Transverse colon (tissue), 4 donors: Measurements from ENCODE around the gene HBG2. TPM values are rescaled to one million over a fixed set of nuclear protein-coding genes. Genes with fewer than 3 reads are reported as not detected.

Experiments
- DNase-seq: peaks from one replicate; pipeline ENCODE4 v3.0.0-alpha.2; 2019
- H3K27ac ChIP-seq, 4 donors: fragments of 200-600 bp; sonication (generic); 2 replicates each; pipeline ENCODE4 v1.5.1; 2016 to 2018; ENCODE audit warnings: inconsistent platforms in 4 of 4
- H3K27me3 ChIP-seq: fragments of 200-600 bp; sonication (generic); 2 replicates; pipeline ENCODE4 v1.5.1; 2017; ENCODE audit warnings: inconsistent platforms
- H3K36me3 ChIP-seq, 4 donors: fragments of 200-600 bp; sonication (generic); 2 replicates each; pipeline ENCODE4 v1.5.1; 2017 to 2019; ENCODE audit warnings: inconsistent platforms in 4 of 4
- H3K4me1 ChIP-seq, 4 donors: fragments of 200-600 bp; sonication (generic); 2 replicates each; pipeline ENCODE4 v1.5.1; 2017 to 2020; ENCODE audit warnings: inconsistent platforms in 4 of 4
- H3K4me3 ChIP-seq, 4 donors: fragments of 200-600 bp; sonication (generic); 1 replicate in 1 of 4; 2 replicates in 3 of 4; pipeline versions ENCODE4 v1.5.1 to v1.6.1; 2017 to 2019; ENCODE audit warnings: inconsistent platforms in 4 of 4
- H3K9me3 ChIP-seq, 2 donors: fragments of 200-600 bp; sonication (generic); 2 replicates each; pipeline ENCODE4 v1.5.1; 2017 to 2019; ENCODE audit warnings: inconsistent platforms in 2 of 2
- CTCF ChIP-seq, 5 experiments: fragments of 200-600 bp in 3 of 5; fragments of 450-650 bp in 2 of 5; sonication (generic) in 3 of 5; IDR thresholded peaks; 1 replicate in 2 of 5; 2 replicates in 3 of 5; pipeline ENCODE4 v1.5.1; 2016 to 2017; ENCODE audit warnings: antibody characterized with exemption in 5 of 5, inconsistent platforms in 3 of 5, mild to moderate bottlenecking in 2 of 5, moderate library complexity in 1 of 5
- EP300 ChIP-seq: sonication (generic); formaldehyde crosslinking; IDR thresholded peaks from one replicate; pipeline ENCODE4 v1.6.1; 2017; ENCODE audit warnings: antibody characterized with exemption, low read depth
- POLR2A ChIP-seq: fragments of 450-650 bp; IDR thresholded peaks from one replicate; pipeline ENCODE4 v1.6.1; 2016; ENCODE audit warnings: antibody characterized with exemption, mild to moderate bottlenecking, moderate library complexity
- POLR2AphosphoS5 ChIP-seq, 3 donors: sonication (generic); formaldehyde crosslinking; IDR thresholded peaks; one replicate each; pipeline ENCODE4 v1.6.1; 2016; ENCODE audit warnings: antibody characterized with exemption in 3 of 3
- WGBS, 2 donors: methylation state at CpG; one replicate each; pipeline ENCODE4 v1.1.5; 2018; ENCODE audit warnings: low coverage in 1 of 2; 5-methylcytosine and 5-hydroxymethylcytosine counted together
- in situ Hi-C, 4 donors: fragments of 200-750 bp; cut with MboI; loops; one replicate each; pipeline versions ENCODE4 v1.15.0 to v1.15.1; 2017; ENCODE audit warnings: low sequenced_read_pairs in 3 of 4, low pct_ligation_motif_present in 1 of 4, low pct_unique_long_range_greater_than_20kb in 1 of 4
- intact Hi-C: fragments of 100-400 bp; cut with DNase I; formaldehyde crosslinking; loops from one replicate; pipeline ENCODE4 v1.15.1; 2023; ENCODE audit warnings: low total_unique reads
- total RNA-seq, 4 donors: library from RNA; depleted of rRNA; stranded (reverse); fragments of >200 nt; gene quantifications; one replicate each; pipeline ENCODE4 v1.1.0, GENCODE V29; 2016

Gene HBG2
- total RNA-seq, 4 donors from 2014 or later = not detected

DNA sequence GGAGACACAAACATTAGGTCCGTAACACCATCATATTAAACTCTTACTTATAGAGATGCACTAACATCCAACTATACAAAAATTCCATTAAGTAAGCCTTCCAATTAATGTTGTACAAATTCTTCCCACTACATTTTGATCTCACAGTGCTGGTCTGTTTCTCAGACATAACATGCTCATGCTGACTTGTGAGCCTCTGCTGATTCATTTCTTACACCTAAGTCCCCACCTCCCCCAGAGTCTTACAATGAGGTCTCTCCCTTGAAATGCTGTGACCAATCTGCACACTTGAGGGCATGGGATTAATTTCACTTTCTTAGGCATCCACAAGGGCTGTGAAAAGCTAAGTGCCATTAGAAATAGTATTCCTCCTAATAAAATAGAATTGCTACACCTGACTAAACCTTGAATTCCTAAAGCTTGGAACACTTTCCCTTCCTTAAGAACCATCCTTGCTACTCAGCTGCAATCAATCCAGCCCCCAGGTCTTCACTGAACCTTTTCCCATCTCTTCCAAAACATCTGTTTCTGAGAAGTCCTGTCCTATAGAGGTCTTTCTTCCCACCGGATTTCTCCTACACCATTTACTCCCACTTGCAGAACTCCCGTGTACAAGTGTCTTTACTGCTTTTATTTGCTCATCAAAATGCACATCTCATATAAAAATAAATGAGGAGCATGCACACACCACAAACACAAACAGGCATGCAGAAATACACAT lies 6.9 kb downstream of the HBG2 start:
- Histone ChIP-seq H3K27me3 (no peaks in the 10 kb centered on the region), H3K27ac (no peak overlapping the region), H3K36me3 (no peaks in the 10 kb centered on the region), H3K4me3 (no peak overlapping the region), H3K9me3 (no peaks in the 10 kb centered on the region), H3K4me1 (no peaks in the 10 kb centered on the region)
- in situ Hi-C loops (no loop called here), intact Hi-C loops (no loop called here)
- no peak for TF ChIP-seq POLR2A
- 78 to 90% methylated on average over 3 of the region's 3 CpGs for WGBS, 2 donors
- no peak for DNase-seq

- TF ChIP-seq EP300 (no peak), CTCF (IDR thresholded peaks at IDR 0.05) (no peak), POLR2AphosphoS5 (IDR thresholded peaks at IDR 0.05) (no peak), POLR2A (no peak)
- Histone ChIP-seq H3K9me3 (no peaks in the 10 kb centered on the region), H3K4me3 (no peak overlapping the region), H3K27ac (no peak overlapping the region), H3K27me3 (no peaks in the 10 kb centered on the region), H3K4me1 (no peaks in the 10 kb centered on the region), H3K36me3 (no peaks in the 10 kb centered on the region)
- WGBS, 2 donors = 56 to 60% methylated on average over 6 of the region's 6 CpGs
- DNase-seq = no peak
- intact Hi-C loops = no loop called here
- in situ Hi-C loops = no loop called here
These were observed 7.7 kb downstream of the HBG2 start for GRCh38 chr11:5246772-5247471.

DNA sequence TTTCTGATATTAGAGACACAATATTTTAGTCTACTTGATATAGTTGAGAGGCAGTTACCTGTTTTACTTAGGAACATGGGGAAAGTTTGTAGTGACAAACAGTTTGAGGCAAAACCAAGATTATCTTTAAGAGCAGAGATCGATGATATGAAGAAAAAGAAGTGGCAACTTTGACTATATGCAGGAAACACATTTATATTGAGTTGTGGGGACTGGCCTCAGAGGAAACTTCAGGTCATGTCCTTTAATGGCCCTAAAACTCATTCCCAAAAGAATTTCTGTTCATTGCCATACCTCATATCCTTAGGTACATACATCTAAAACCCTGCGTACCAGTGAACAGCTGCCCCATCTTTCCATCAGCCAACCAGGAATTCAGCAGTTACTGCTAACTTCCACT lies 9.4 kb downstream of the HBG2 start:
- Histone ChIP-seq H3K4me3 (no peak overlapping the region), H3K4me1 (no peaks in the 10 kb centered on the region), H3K27ac (no peak overlapping the region), H3K9me3 (no peaks in the 10 kb centered on the region), H3K27me3 (no peaks in the 10 kb centered on the region), H3K36me3 (no peaks in the 10 kb centered on the region)
- intact Hi-C loops = no loop called here
- in situ Hi-C loops = no loop called here
- no peak for DNase-seq
- TF ChIP-seq CTCF (IDR thresholded peaks at IDR 0.05) (no peak), POLR2A (no peak), EP300 (no peak), POLR2AphosphoS5 (IDR thresholded peaks at IDR 0.05) (no peak)
- 76 to 88% methylated on average over 2 of the region's 2 CpGs for WGBS, 2 donors

DNA sequence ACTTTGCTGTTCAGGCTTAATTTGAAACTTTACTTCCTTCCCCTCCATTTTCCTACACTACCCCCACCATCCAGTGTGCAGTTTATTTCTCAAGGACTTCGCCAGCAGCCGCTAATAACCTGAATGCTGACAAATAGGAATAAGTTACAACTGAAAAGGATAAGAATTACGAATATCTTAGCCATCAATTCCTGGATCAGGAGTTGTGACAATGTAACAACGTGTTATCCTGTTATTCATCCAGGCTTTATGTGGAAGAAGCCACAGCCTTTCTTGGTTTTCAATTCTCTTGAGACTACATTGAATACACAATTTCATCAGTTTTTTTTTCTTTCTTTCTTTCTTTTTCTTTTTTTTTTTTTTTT lies 10.8 kb downstream of the HBG2 start:
- DNase-seq = no peak
- no peak overlapping the region for H3K27ac ChIP-seq
- in situ Hi-C loops (no loop called here), intact Hi-C loops (no loop called here)
- no peaks in the 10 kb centered on the region for H3K9me3 ChIP-seq
- WGBS, 2 donors = 70 to 78% methylated on average over 2 to 4 of the region's 4 CpGs
- H3K4me1 ChIP-seq = no peaks in the 10 kb centered on the region
- no peak overlapping the region for H3K4me3 ChIP-seq
- TF ChIP-seq EP300 = no peak
- TF ChIP-seq POLR2A = no peak
- no peak for TF ChIP-seq POLR2AphosphoS5 (IDR thresholded peaks at IDR 0.05)
- TF ChIP-seq CTCF (IDR thresholded peaks at IDR 0.05) = no peak
- no peaks in the 10 kb centered on the region for H3K27me3 ChIP-seq
- H3K36me3 ChIP-seq = no peaks in the 10 kb centered on the region
